ENCODE results near the gene GPR87.

GPR87 gene

GRCh38 chr3:151278230-151278629 is 38.4 kb downstream of the GPR87 start, which contains the start of gene P2RY14:
TSS of gene P2RY14 (minus strand) at chr3:151278542. CDS start at chr3:151214316, 64,226 bp downstream.
- H3K27me3 ChIP-seq (ENCODE audit: control insufficient read depth, insufficient read depth, low read length) = no peaks in the 10 kb centered on the region
- H3K36me3 ChIP-seq (ENCODE audit: control insufficient read depth, insufficient read depth, low read length) = no peaks in the 10 kb centered on the region
- no peaks in the 10 kb centered on the region for H3K4me1 ChIP-seq (ENCODE audit: control insufficient read depth, insufficient read depth, low read length)
- no peaks in the 10 kb centered on the region for H3K9me3 ChIP-seq (ENCODE audit: control insufficient read depth, insufficient read depth, low read length)
- no peak within 1 kb of the TSS for H3K4me3 ChIP-seq (ENCODE audit: low read depth, low read length)
- H3K9ac ChIP-seq (ENCODE audit: low read depth, low read length) = no peak within 1 kb of the TSS

GRCh38 chr3:151276687-151277042 is 40.0 kb downstream of the GPR87 start:
- no peak overlapping the region for H3K9ac ChIP-seq (ENCODE audit: low read depth, low read length)
- H3K36me3 ChIP-seq (ENCODE audit: control insufficient read depth, insufficient read depth, low read length) = no peaks in the 10 kb centered on the region
- H3K4me3 ChIP-seq (ENCODE audit: low read depth, low read length) = no peak overlapping the region

GRCh38 chr3:151276038-151276686 is 40.5 kb downstream of the GPR87 start:
- no peaks in the 10 kb centered on the region for H3K36me3 ChIP-seq (ENCODE audit: control insufficient read depth, insufficient read depth, low read length)
- no peak overlapping the region for H3K9ac ChIP-seq (ENCODE audit: low read depth, low read length)
- no peak overlapping the region for H3K4me3 ChIP-seq (ENCODE audit: low read depth, low read length)
- no peaks in the 10 kb centered on the region for H3K4me1 ChIP-seq (ENCODE audit: control insufficient read depth, insufficient read depth, low read length)
- H3K9me3 ChIP-seq (ENCODE audit: control insufficient read depth, insufficient read depth, low read length) = no peaks in the 10 kb centered on the region
- no peaks in the 10 kb centered on the region for H3K27me3 ChIP-seq (ENCODE audit: control insufficient read depth, insufficient read depth, low read length)

More at GRCh38 chr3:151276687-151277042, 40.0 kb downstream of the GPR87 start:
- Histone ChIP-seq H3K9me3 (ENCODE audit: control insufficient read depth, insufficient read depth, low read length) (no peaks in the 10 kb centered on the region), H3K27me3 (ENCODE audit: control insufficient read depth, insufficient read depth, low read length) (no peaks in the 10 kb centered on the region), H3K4me1 (ENCODE audit: control insufficient read depth, insufficient read depth, low read length) (no peaks in the 10 kb centered on the region)

- Histone ChIP-seq H3K4me1 (ENCODE audit: control insufficient read depth, insufficient read depth, low read length) (no peaks in the 10 kb centered on the region), H3K9me3 (ENCODE audit: control insufficient read depth, insufficient read depth, low read length) (no peaks in the 10 kb centered on the region), H3K27me3 (ENCODE audit: control insufficient read depth, insufficient read depth, low read length) (no peaks in the 10 kb centered on the region), H3K4me3 (ENCODE audit: low read depth, low read length) (no peak overlapping the region), H3K36me3 (ENCODE audit: control insufficient read depth, insufficient read depth, low read length) (no peaks in the 10 kb centered on the region), H3K9ac (ENCODE audit: low read depth, low read length) (no peak overlapping the region)
Measured at GRCh38 chr3:151275091-151275490, 41.5 kb downstream of the GPR87 start.

- Histone ChIP-seq H3K36me3 (ENCODE audit: control insufficient read depth, insufficient read depth, low read length) (no peaks in the 10 kb centered on the region), H3K4me1 (ENCODE audit: control insufficient read depth, insufficient read depth, low read length) (peaks cover 4% of the 10 kb centered on the region), H3K9ac (ENCODE audit: low read depth, low read length) (no peak overlapping the region), H3K9me3 (ENCODE audit: control insufficient read depth, insufficient read depth, low read length) (no peaks in the 10 kb centered on the region), H3K27me3 (ENCODE audit: control insufficient read depth, insufficient read depth, low read length) (no peaks in the 10 kb centered on the region), H3K4me3 (ENCODE audit: low read depth, low read length) (no peak overlapping the region)
Measured at GRCh38 chr3:151269631-151270030, 47.0 kb downstream of the GPR87 start.

- Histone ChIP-seq H3K27me3 (ENCODE audit: control insufficient read depth, insufficient read depth, low read length) (no peaks in the 10 kb centered on the region), H3K4me3 (ENCODE audit: low read depth, low read length) (no peak overlapping the region), H3K36me3 (ENCODE audit: control insufficient read depth, insufficient read depth, low read length) (no peaks in the 10 kb centered on the region), H3K9ac (ENCODE audit: low read depth, low read length) (no peak overlapping the region), H3K4me1 (ENCODE audit: control insufficient read depth, insufficient read depth, low read length) (peaks cover 4% of the 10 kb centered on the region), H3K9me3 (ENCODE audit: control insufficient read depth, insufficient read depth, low read length) (no peaks in the 10 kb centered on the region)
Measured at GRCh38 chr3:151268267-151269235, 48.1 kb downstream of the GPR87 start.

- Histone ChIP-seq H3K4me3 (ENCODE audit: low read depth, low read length) (no peak overlapping the region), H3K9ac (ENCODE audit: low read depth, low read length) (no peak overlapping the region), H3K36me3 (ENCODE audit: control insufficient read depth, insufficient read depth, low read length) (no peaks in the 10 kb centered on the region), H3K9me3 (ENCODE audit: control insufficient read depth, insufficient read depth, low read length) (no peaks in the 10 kb centered on the region), H3K4me1 (ENCODE audit: control insufficient read depth, insufficient read depth, low read length) (peaks cover 4% of the 10 kb centered on the region), H3K27me3 (ENCODE audit: control insufficient read depth, insufficient read depth, low read length) (no peaks in the 10 kb centered on the region)
Measured at GRCh38 chr3:151267066-151267465, 49.6 kb downstream of the GPR87 start.

GRCh38 chr3:151265866-151266265 is 50.8 kb downstream of the GPR87 start:
- peaks cover 2% of the 10 kb centered on the region for H3K36me3 ChIP-seq (ENCODE audit: control insufficient read depth, insufficient read depth, low read length)
- H3K9me3 ChIP-seq (ENCODE audit: control insufficient read depth, insufficient read depth, low read length) = no peaks in the 10 kb centered on the region
- H3K9ac ChIP-seq (ENCODE audit: low read depth, low read length) = no peak overlapping the region
- H3K4me3 ChIP-seq (ENCODE audit: low read depth, low read length) = no peak overlapping the region
- no peaks in the 10 kb centered on the region for H3K27me3 ChIP-seq (ENCODE audit: control insufficient read depth, insufficient read depth, low read length)
- peaks cover 4% of the 10 kb centered on the region for H3K4me1 ChIP-seq (ENCODE audit: control insufficient read depth, insufficient read depth, low read length)

- H3K9me3 ChIP-seq (ENCODE audit: control insufficient read depth, insufficient read depth, low read length) = no peaks in the 10 kb centered on the region
- peaks cover 3% of the 10 kb centered on the region for H3K36me3 ChIP-seq (ENCODE audit: control insufficient read depth, insufficient read depth, low read length)
- no peaks in the 10 kb centered on the region for H3K27me3 ChIP-seq (ENCODE audit: control insufficient read depth, insufficient read depth, low read length)
- no peak overlapping the region for H3K9ac ChIP-seq (ENCODE audit: low read depth, low read length)
- H3K4me1 ChIP-seq (ENCODE audit: control insufficient read depth, insufficient read depth, low read length) = peaks cover 4% of the 10 kb centered on the region
- no peak overlapping the region for H3K4me3 ChIP-seq (ENCODE audit: low read depth, low read length)
Measured at GRCh38 chr3:151265166-151265565, 51.5 kb downstream of the GPR87 start.

- H3K4me1 ChIP-seq (ENCODE audit: control insufficient read depth, insufficient read depth, low read length) = peaks cover 4% of the 10 kb centered on the region
- no peak overlapping the region for H3K9ac ChIP-seq (ENCODE audit: low read depth, low read length)
- peaks cover 3% of the 10 kb centered on the region for H3K36me3 ChIP-seq (ENCODE audit: control insufficient read depth, insufficient read depth, low read length)
- H3K9me3 ChIP-seq (ENCODE audit: control insufficient read depth, insufficient read depth, low read length) = no peaks in the 10 kb centered on the region
- H3K4me3 ChIP-seq (ENCODE audit: low read depth, low read length) = no peak overlapping the region
- H3K27me3 ChIP-seq (ENCODE audit: control insufficient read depth, insufficient read depth, low read length) = no peaks in the 10 kb centered on the region
Measured at GRCh38 chr3:151264605-151265004, 52.0 kb downstream of the GPR87 start.

- no peaks in the 10 kb centered on the region for H3K4me1 ChIP-seq (ENCODE audit: control insufficient read depth, insufficient read depth, low read length)
- peaks cover 3% of the 10 kb centered on the region for H3K36me3 ChIP-seq (ENCODE audit: control insufficient read depth, insufficient read depth, low read length)
- H3K4me3 ChIP-seq (ENCODE audit: low read depth, low read length) = no peak overlapping the region
- H3K9me3 ChIP-seq (ENCODE audit: control insufficient read depth, insufficient read depth, low read length) = no peaks in the 10 kb centered on the region
- no peak overlapping the region for H3K9ac ChIP-seq (ENCODE audit: low read depth, low read length)
- no peaks in the 10 kb centered on the region for H3K27me3 ChIP-seq (ENCODE audit: control insufficient read depth, insufficient read depth, low read length)
Measured at GRCh38 chr3:151262871-151263525, 53.6 kb downstream of the GPR87 start.

All from iPS-15b (cell line).